A549 (cell line): Measurements from ENCODE around the gene RPL37A. TPM values are rescaled to one million over a fixed set of nuclear protein-coding genes. Genes with fewer than 3 reads are reported as not detected.

Experiments used
- ATAC-seq, 2 experiments: fragments of 200-7000 bp in 1 of 2; fragments of >200 bp in 1 of 2; cut with Nextera tagmentation in 1 of 2; cut with Tn5 transposase in 1 of 2; 3 replicates each; pipeline versions ENCODE4 v1.8.0 to v1.9.1; 2018 to 2020; ENCODE audit warnings: mild to moderate bottlenecking in 1 of 2, moderate library complexity in 1 of 2
- CTCF ChIA-PET: fragments of 300-600 bp; sonication (Branson Sonifier 250); formaldehyde crosslinking; extraction: SDS; loops from one replicate; lab custom pipeline; 2021; ENCODE audit warnings: antibody characterized with exemption, inconsistent platforms; lab: Yijun Ruan, JAX
- POLR2A ChIA-PET: fragments of 350-600 bp; formaldehyde crosslinking; extraction: SDS; loops from one replicate; lab custom pipeline; 2021; ENCODE audit warnings: antibody characterized with exemption, inconsistent platforms; lab: Yijun Ruan, JAX
- DNase-seq, 2 experiments: peaks; one replicate each; pipeline versions ENCODE4 v3.0.0 to v3.0.0-alpha.2; 2011 to 2016; ENCODE audit warnings: low read depth in 1 of 2, low spot score in 1 of 2
- FAIRE-seq: peaks from 2 replicates; lab custom pipeline; 2011; peaks lifted over from hg19 to GRCh38; lab: Jason Lieb, UNC
- H3K27ac ChIP-seq, 2 experiments: fragments of >200 bp; sonication (Bioruptor Twin); formaldehyde crosslinking; 3 replicates each; pipeline ENCODE4 v1.5.1; 2016 to 2017
- H3K4me1 ChIP-seq: fragments of >200 bp; sonication (Bioruptor Twin); formaldehyde crosslinking; 3 replicates; pipeline ENCODE4 v1.6.1; 2016
- H3K4me2 ChIP-seq: fragments of >200 bp; sonication (Bioruptor Twin); formaldehyde crosslinking; 3 replicates; pipeline ENCODE4 v1.6.1; 2016
- H3K4me3 ChIP-seq: fragments of >200 bp; sonication (Bioruptor Twin); formaldehyde crosslinking; 3 replicates; pipeline ENCODE4 v1.5.1; 2016
- H3K9me3 ChIP-seq: fragments of >200 bp; sonication (Bioruptor Twin); formaldehyde crosslinking; 3 replicates; pipeline ENCODE4 v1.6.1; 2016
- ATOH8 ChIP-seq: fragments of 250-450 bp; sonication (Bioruptor Pico); IDR thresholded peaks from 2 replicates; pipeline ENCODE4 v1.5.0; 2020; ENCODE audit warnings: low read depth, mild to moderate bottlenecking, moderate library complexity
- CBX2 ChIP-seq: fragments of 200-600 bp; sonication (generic); IDR thresholded peaks from 2 replicates; pipeline ENCODE4 v1.6.1; 2016; ENCODE audit warnings: low read depth, mild to moderate bottlenecking, borderline replicate concordance
- E2F6 ChIP-seq: IDR thresholded peaks from 2 replicates; pipeline ENCODE4 v1.6.1; 2012; ENCODE audit warnings: low read depth, borderline replicate concordance
- FOSL2 ChIP-seq, 2 experiments: fragments of 450-650 bp in 1 of 2; fragments of >200 bp in 1 of 2; sonication (Bioruptor Twin) in 1 of 2; formaldehyde crosslinking; IDR thresholded peaks; 2 replicates each; pipeline versions ENCODE4 v1.5.0 to v1.6.1; 2016 to 2020; ENCODE audit warnings: mild to moderate bottlenecking in 1 of 2, moderate library complexity in 1 of 2
- HES2 ChIP-seq: fragments of >200 bp; sonication (Bioruptor Twin); formaldehyde crosslinking; IDR thresholded peaks from 2 replicates; pipeline ENCODE4 v1.6.1; 2016
- HOXA7 ChIP-seq: fragments of 250-450 bp; sonication (Bioruptor Pico); IDR thresholded peaks from 2 replicates; pipeline ENCODE4 v1.5.0; 2020; ENCODE audit warnings: mild to moderate bottlenecking, moderate library complexity
- HOXB13 ChIP-seq: fragments of 250-450 bp; sonication (Bioruptor Pico); IDR thresholded peaks from 2 replicates; pipeline ENCODE4 v1.5.0; 2020; ENCODE audit warnings: low read depth, mild to moderate bottlenecking, moderate library complexity
- MYC ChIP-seq: IDR thresholded peaks from 2 replicates; pipeline ENCODE4 v1.6.1; 2012; ENCODE audit warnings: mild to moderate bottlenecking, inconsistent platforms, low read length, improper control_type of control experiment, borderline replicate concordance
- POLR2A ChIP-seq: IDR thresholded peaks from 2 replicates; pipeline ENCODE4 v1.6.1; 2012; ENCODE audit warnings: mild to moderate bottlenecking, low read length
- RFX5 ChIP-seq: fragments of 450-650 bp; IDR thresholded peaks from 2 replicates; pipeline ENCODE4 v1.7.1; 2014; ENCODE audit warnings: antibody characterized with exemption, mild to moderate bottlenecking, moderate library complexity
- ZSCAN20 ChIP-seq: fragments of 250-450 bp; sonication (Bioruptor Pico); IDR thresholded peaks from 2 replicates; pipeline ENCODE4 v1.8.0; 2022; ENCODE audit warnings: mild to moderate bottlenecking, moderate library complexity
- WGBS: methylation state at CpG from one replicate; pipeline ENCODE4 v1.1.6; 2017; ENCODE audit errors: missing lambda C conversion rate; 5-methylcytosine and 5-hydroxymethylcytosine counted together
- polyA plus RNA-seq, 4 experiments: library from polyadenylated mRNA; depleted of rRNA in 3 of 4; stranded (reverse); fragments of >200 nt; fragmentation: RNase III in 1 of 4; extraction: RNeasy Plus Mini Kit Qiagen cat#74134 plus additional on column Dnase treatment in 1 of 4; gene quantifications; 2 replicates in 3 of 4; 3 replicates in 1 of 4; pipeline ENCODE4 v1.2.3, GENCODE V29; 2011 to 2017

RPL37A gene
- polyA plus RNA-seq, 2 of the 4 experiments (the other 2 are of a cell fraction), result 4,046 to 4,381 TPM

GRCh38 chr2:216553093-216553478 lies 54.4 kb downstream of the RPL37A start:
- no peak for FAIRE-seq
- peaks cover 3% of the 10 kb centered on the region; the same call in 1 of the 3 replicates for H3K4me1 ChIP-seq
- WGBS, result 91% methylated on average over 1 of the region's 1 CpG
- no peak overlapping the region for H3K27ac ChIP-seq
- no peaks in the 10 kb centered on the region for H3K9me3 ChIP-seq
- POLR2A ChIA-PET, result no interaction called here
- no peak overlapping the region for H3K4me3 ChIP-seq
- CTCF ChIA-PET, result no interaction called here
- no peak overlapping the region for H3K4me2 ChIP-seq
- no peak for TF ChIP-seq ATOH8 (CRISPR knock-in tag)
- TF ChIP-seq MYC, result no peak
- no peak for TF ChIP-seq ZSCAN20 (CRISPR knock-in tag)
- no peak for TF ChIP-seq RFX5
- no peak for TF ChIP-seq POLR2A
- no peak for TF ChIP-seq FOSL2 (IDR thresholded peaks at IDR 0.05)
- no peak for TF ChIP-seq FOSL2 (CRISPR knock-in tag; IDR thresholded peaks at IDR 0.05)
- TF ChIP-seq E2F6, result no peak
- no peak for TF ChIP-seq HES2
- no peak for TF ChIP-seq HOXB13
- no peak for TF ChIP-seq HOXA7 (CRISPR knock-in tag)
- no peak for TF ChIP-seq CBX2
- no peak for DNase-seq
- ATAC-seq, result peak in 1 of 2 experiments; percentile 51; a peak in 3 of 6 replicates

Other genes starting within 250 kb of the RPL37A start
- gene MARCHF4, start 126.4 kb upstream of the RPL37A start, polyA plus RNA-seq (2011; rRNA removed), result 1.7 TPM in 2 replicates
- 6.3 to 10.1 TPM (median 9.1 TPM) in 3 replicates for gene MARCHF4, start 126.4 kb upstream of the RPL37A start, polyA plus RNA-seq (2017; fragmentation: RNase III; extraction: RNeasy Plus Mini Kit Qiagen cat#74134 plus additional on column Dnase treatment)
- gene SMARCAL1, start 86.4 kb upstream of the RPL37A start, polyA plus RNA-seq (2011; rRNA removed), result 28.7 and 32.2 TPM in 2 replicates
- 15.3 to 18.4 TPM (median 16.8 TPM) in 3 replicates for gene SMARCAL1, start 86.4 kb upstream of the RPL37A start, polyA plus RNA-seq (2017; fragmentation: RNase III; extraction: RNeasy Plus Mini Kit Qiagen cat#74134 plus additional on column Dnase treatment)
- 34.9 and 36.1 TPM in 2 replicates for gene IGFBP2, start 134.6 kb downstream of the RPL37A start, polyA plus RNA-seq (2011; rRNA removed)
- gene IGFBP2, start 134.6 kb downstream of the RPL37A start, polyA plus RNA-seq (2017; fragmentation: RNase III; extraction: RNeasy Plus Mini Kit Qiagen cat#74134 plus additional on column Dnase treatment), result 21.1 to 27.0 TPM (median 26.1 TPM) in 3 replicates
- 0.97 and 1.5 TPM in 2 replicates for gene IGFBP5, start 196.7 kb downstream of the RPL37A start, polyA plus RNA-seq (2011; rRNA removed)
- 0.20 to 0.46 TPM (median 0.23 TPM) in 3 replicates for gene IGFBP5, start 196.7 kb downstream of the RPL37A start, polyA plus RNA-seq (2017; fragmentation: RNase III; extraction: RNeasy Plus Mini Kit Qiagen cat#74134 plus additional on column Dnase treatment)